Chondrocyte (in vitro differentiated cells): Measurements from ENCODE around the gene KDM5A. TPM values are rescaled to one million over a fixed set of nuclear protein-coding genes. Genes with fewer than 3 reads are reported as not detected.
"Not testable (repeated sequence)": the region's sequence is repeated elsewhere in the genome, so short reads cannot be mapped to it uniquely, and the experiment has no call there.

ENCODE experiments used
- DNase-seq: peaks from one replicate; pipeline ENCODE4 v3.0.0; 2021; ENCODE audit warnings: mixed read lengths, low spot score
- H3K27ac Mint-ChIP-seq: one replicate; pipeline ENCODE4 v1.8.0; 2021; ENCODE audit warnings: mild to moderate bottlenecking, moderate library complexity, mixed read lengths; ENCODE audit not compliant: unreplicated experiment
- H3K27me3 Mint-ChIP-seq: 2 replicates; pipeline ENCODE4 v1.8.0; 2021; ENCODE audit warnings: low read depth, mixed read lengths
- H3K36me3 Mint-ChIP-seq: 2 replicates; pipeline ENCODE4 v1.8.0; 2021; ENCODE audit warnings: low read depth, mixed read lengths
- H3K4me1 Mint-ChIP-seq: 2 replicates; pipeline ENCODE4 v1.8.0; 2021; ENCODE audit warnings: low read depth, mild to moderate bottlenecking, mixed read lengths
- H3K4me3 Mint-ChIP-seq: one replicate; pipeline ENCODE4 v1.8.0; 2021; ENCODE audit warnings: mild to moderate bottlenecking, moderate library complexity, mixed read lengths; ENCODE audit not compliant: unreplicated experiment
- H3K9me3 Mint-ChIP-seq: 2 replicates; pipeline ENCODE4 v1.8.0; 2021; ENCODE audit warnings: low read depth, mixed read lengths
- total RNA-seq: library from RNA; stranded (reverse); gene quantifications from 3 replicates; pipeline ENCODE4 v1.2.1, GENCODE V29; 2021
- TF ChIP-seq, protein P1 (sequence below): fragments of 200-600 bp; sonication (generic); IDR thresholded peaks from 2 replicates; pipeline ENCODE4 v1.5.0; 2021; ENCODE audit warnings: antibody characterized with exemption, mild to moderate bottlenecking, moderate library complexity

Gene KDM5A
- total RNA-seq, 1 donor from 2014 or later: 65.0 TPM

GRCh38 chr12:356276-356988, 32.7 kb downstream of the KDM5A start:
- TF ChIP-seq, protein P1, sequence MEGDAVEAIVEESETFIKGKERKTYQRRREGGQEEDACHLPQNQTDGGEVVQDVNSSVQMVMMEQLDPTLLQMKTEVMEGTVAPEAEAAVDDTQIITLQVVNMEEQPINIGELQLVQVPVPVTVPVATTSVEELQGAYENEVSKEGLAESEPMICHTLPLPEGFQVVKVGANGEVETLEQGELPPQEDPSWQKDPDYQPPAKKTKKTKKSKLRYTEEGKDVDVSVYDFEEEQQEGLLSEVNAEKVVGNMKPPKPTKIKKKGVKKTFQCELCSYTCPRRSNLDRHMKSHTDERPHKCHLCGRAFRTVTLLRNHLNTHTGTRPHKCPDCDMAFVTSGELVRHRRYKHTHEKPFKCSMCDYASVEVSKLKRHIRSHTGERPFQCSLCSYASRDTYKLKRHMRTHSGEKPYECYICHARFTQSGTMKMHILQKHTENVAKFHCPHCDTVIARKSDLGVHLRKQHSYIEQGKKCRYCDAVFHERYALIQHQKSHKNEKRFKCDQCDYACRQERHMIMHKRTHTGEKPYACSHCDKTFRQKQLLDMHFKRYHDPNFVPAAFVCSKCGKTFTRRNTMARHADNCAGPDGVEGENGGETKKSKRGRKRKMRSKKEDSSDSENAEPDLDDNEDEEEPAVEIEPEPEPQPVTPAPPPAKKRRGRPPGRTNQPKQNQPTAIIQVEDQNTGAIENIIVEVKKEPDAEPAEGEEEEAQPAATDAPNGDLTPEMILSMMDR: no peak
- Mint-ChIP-seq H3K4me3 (no peak overlapping the region), H3K27me3 (no peaks in the 10 kb centered on the region), H3K36me3 (peaks cover 51% of the 10 kb centered on the region), H3K4me1 (peaks cover 16% of the 10 kb centered on the region), H3K9me3 (peaks cover 4% of the 10 kb centered on the region), H3K27ac (no peak overlapping the region)
- no peak for DNase-seq

- peaks cover 11% of the 10 kb centered on the region for H3K4me1 Mint-ChIP-seq
- not testable (repeated sequence) for H3K4me3 Mint-ChIP-seq, H3K27ac Mint-ChIP-seq, H3K9me3 Mint-ChIP-seq, DNase-seq, H3K27me3 Mint-ChIP-seq
- peaks cover 40% of the 10 kb centered on the region for H3K36me3 Mint-ChIP-seq
These were observed 37.9 kb downstream of the KDM5A start for GRCh38 chr12:351197-351596.

- H3K9me3 Mint-ChIP-seq, H3K27me3 Mint-ChIP-seq, DNase-seq, H3K4me3 Mint-ChIP-seq, H3K27ac Mint-ChIP-seq: not testable (repeated sequence)
- peaks cover 40% of the 10 kb centered on the region for H3K36me3 Mint-ChIP-seq
- peaks cover 11% of the 10 kb centered on the region for H3K4me1 Mint-ChIP-seq
These were observed 39.5 kb downstream of the KDM5A start for GRCh38 chr12:349625-350024.

DNA sequence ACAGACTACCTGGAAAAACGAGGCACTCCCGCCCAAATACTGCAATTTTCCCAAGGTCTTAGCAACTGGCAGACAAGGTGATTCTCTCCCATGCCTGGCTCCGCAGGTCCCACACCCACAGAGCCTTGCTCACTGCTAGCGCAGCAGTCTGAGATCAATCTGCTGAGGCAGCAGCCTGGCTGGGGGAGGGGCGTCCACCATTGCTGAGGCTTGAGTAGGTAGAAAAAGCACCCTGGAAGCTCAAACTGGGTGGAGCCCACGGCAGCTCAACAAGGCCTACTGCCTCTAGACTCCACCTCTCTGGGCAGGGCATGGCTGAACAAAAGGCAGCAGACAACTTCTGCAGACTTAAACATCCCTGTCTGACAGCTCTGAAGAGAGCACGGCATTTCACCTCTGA, 46.1 kb downstream of the KDM5A start:
- DNase-seq, H3K4me3 Mint-ChIP-seq, H3K9me3 Mint-ChIP-seq, H3K27me3 Mint-ChIP-seq, H3K27ac Mint-ChIP-seq: not testable (repeated sequence)
- Mint-ChIP-seq H3K4me1 (peaks cover 15% of the 10 kb centered on the region), H3K36me3 (peaks cover 43% of the 10 kb centered on the region)

- TF ChIP-seq, protein P1: no peak
- H3K36me3 Mint-ChIP-seq: peaks cover 31% of the 10 kb centered on the region
- H3K4me3 Mint-ChIP-seq: no peak overlapping the region
- H3K4me1 Mint-ChIP-seq: peaks cover 37% of the 10 kb centered on the region
- no peak for DNase-seq
- no peaks in the 10 kb centered on the region for H3K27me3 Mint-ChIP-seq
- H3K9me3 Mint-ChIP-seq: no peaks in the 10 kb centered on the region
- no peak overlapping the region for H3K27ac Mint-ChIP-seq
These were observed 52.1 kb downstream of the KDM5A start for GRCh38 chr12:337039-337438.

DNA sequence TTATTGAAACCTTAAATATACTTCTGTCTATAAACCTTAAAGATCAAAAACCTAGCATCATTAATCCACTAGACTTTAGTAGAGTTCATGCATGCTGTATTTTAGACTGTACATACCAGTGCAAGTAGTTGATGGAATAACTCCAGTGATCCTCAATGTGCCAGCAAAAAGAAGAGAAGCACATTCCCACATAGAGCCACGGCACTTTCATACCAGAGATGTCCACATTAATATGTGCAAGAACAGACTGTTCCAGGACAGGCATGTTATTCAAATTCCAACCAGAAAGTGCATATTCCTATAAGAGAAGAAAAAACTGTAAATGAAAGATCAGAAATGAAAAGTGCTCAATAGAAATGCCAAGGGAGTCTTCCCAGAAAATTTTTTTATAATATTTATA, 55.0 kb downstream of the KDM5A start:
- no peaks in the 10 kb centered on the region for H3K9me3 Mint-ChIP-seq
- H3K27ac Mint-ChIP-seq: peak overlapping the region; percentile 23
- H3K36me3 Mint-ChIP-seq: peaks cover 30% of the 10 kb centered on the region
- TF ChIP-seq, protein P1: no peak
- DNase-seq: no peak
- no peak overlapping the region for H3K4me3 Mint-ChIP-seq
- H3K4me1 Mint-ChIP-seq: peaks cover 32% of the 10 kb centered on the region
- no peaks in the 10 kb centered on the region for H3K27me3 Mint-ChIP-seq
